Body of pancreas (tissue), 4 donors: ENCODE data around the gene ARID1B.

Experiments used
- POLR2A ChIP-seq, 3 donors: fragments of 450-650 bp; IDR thresholded peaks; one replicate each; pipeline ENCODE4 v1.6.1; 2016; ENCODE audit warnings: antibody characterized with exemption in 3 of 3, mild to moderate bottlenecking in 2 of 3
- TF ChIP-seq, protein P1 (sequence below), 7 experiments: fragments of 450-650 bp in 4 of 7; fragments of 200-600 bp in 3 of 7; sonication (generic) in 3 of 7; IDR thresholded peaks; one replicate each; pipeline ENCODE4 v1.5.1; 2016 to 2019; ENCODE audit warnings: antibody characterized with exemption in 7 of 7

DNA sequence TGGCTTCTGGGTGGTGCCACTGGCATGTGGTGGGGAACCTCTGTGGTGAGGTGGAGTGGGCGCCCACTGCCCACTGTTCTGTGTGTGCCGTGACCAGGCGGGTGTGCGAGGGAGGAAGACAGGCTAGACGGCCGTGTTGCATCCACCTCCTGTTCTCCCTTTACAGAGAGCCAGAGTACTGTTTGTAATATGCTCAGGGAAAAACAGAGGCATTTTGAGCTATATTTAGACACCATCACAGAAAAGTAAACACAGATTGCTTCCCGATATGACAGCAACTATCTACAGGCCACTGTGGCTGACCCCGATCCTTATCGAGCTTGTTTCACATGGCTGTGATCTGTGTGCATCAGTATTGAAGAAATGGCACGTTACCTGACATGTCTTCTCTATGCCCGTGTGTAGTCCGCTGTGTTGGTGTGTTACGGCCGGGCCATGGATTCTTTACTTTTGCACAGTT, 45.6 kb downstream of the ARID1B start:
- TF ChIP-seq, protein P1, sequence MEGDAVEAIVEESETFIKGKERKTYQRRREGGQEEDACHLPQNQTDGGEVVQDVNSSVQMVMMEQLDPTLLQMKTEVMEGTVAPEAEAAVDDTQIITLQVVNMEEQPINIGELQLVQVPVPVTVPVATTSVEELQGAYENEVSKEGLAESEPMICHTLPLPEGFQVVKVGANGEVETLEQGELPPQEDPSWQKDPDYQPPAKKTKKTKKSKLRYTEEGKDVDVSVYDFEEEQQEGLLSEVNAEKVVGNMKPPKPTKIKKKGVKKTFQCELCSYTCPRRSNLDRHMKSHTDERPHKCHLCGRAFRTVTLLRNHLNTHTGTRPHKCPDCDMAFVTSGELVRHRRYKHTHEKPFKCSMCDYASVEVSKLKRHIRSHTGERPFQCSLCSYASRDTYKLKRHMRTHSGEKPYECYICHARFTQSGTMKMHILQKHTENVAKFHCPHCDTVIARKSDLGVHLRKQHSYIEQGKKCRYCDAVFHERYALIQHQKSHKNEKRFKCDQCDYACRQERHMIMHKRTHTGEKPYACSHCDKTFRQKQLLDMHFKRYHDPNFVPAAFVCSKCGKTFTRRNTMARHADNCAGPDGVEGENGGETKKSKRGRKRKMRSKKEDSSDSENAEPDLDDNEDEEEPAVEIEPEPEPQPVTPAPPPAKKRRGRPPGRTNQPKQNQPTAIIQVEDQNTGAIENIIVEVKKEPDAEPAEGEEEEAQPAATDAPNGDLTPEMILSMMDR (IDR thresholded peaks at IDR 0.05), result no peak
- TF ChIP-seq POLR2A (IDR thresholded peaks at IDR 0.05), result no peak
